GM20431 (cell line): ENCODE measurements around the gene RHOB.

ENCODE experiments used
- in situ Hi-C: fragments of 300-500 bp; cut with MseI, MboI; formaldehyde crosslinking; loops from one replicate; pipeline ENCODE4 v1.15.0; 2020; ENCODE audit warnings: low sequenced_read_pairs; ENCODE audit not compliant: unreplicated experiment

Gene RHOB

GRCh38 chr2:20435456-20435855, 11.4 kb upstream of the RHOB start:
- in situ Hi-C loops: loop anchor here (5.0 kb wide), 1 partner anchor 202 kb away; no protein-coding TSS in a partner anchor

- in situ Hi-C loops: loop anchor here (5.0 kb wide), 1 partner anchor 200 kb away; no protein-coding TSS in a partner anchor
Observed at GRCh38 chr2:20436716-20437470, 10.0 kb upstream of the RHOB start.

- in situ Hi-C loops: loop anchor here (5.0 kb wide), 1 partner anchor 199 kb away; no protein-coding TSS in a partner anchor
Observed at GRCh38 chr2:20438334-20439192, 8.3 kb upstream of the RHOB start.

- in situ Hi-C loops: loop anchor here (5.0 kb wide), 1 partner anchor 198 kb away; no protein-coding TSS in a partner anchor
Observed at GRCh38 chr2:20439193-20439475, 7.7 kb upstream of the RHOB start.

GRCh38 chr2:20439503-20439902, 7.4 kb upstream of the RHOB start:
- in situ Hi-C loops: loop anchor here (5.0 kb wide), 1 partner anchor 198 kb away; no protein-coding TSS in a partner anchor

GRCh38 chr2:20440001-20440560, 6.8 kb upstream of the RHOB start:
- in situ Hi-C loops: no loop called here

GRCh38 chr2:20443276-20443920, 3.5 kb upstream of the RHOB start:
- in situ Hi-C loops: no loop called here

- in situ Hi-C loops: no loop called here
Observed at GRCh38 chr2:20444101-20444992, 2.5 kb upstream of the RHOB start.

GRCh38 chr2:20444993-20445910, 1.6 kb upstream of the RHOB start:
- in situ Hi-C loops: no loop called here

- in situ Hi-C loops: no loop called here
Observed at GRCh38 chr2:20446255-20446916, 488 bp upstream of the RHOB start.

- in situ Hi-C loops: no loop called here
Observed at GRCh38 chr2:20447437-20448245, 767 bp downstream of the RHOB start.

GRCh38 chr2:20448246-20448976, 1.5 kb downstream of the RHOB start:
- in situ Hi-C loops: no loop called here

- in situ Hi-C loops: no loop called here
Observed at GRCh38 chr2:20448977-20449306, 2.1 kb downstream of the RHOB start.

GRCh38 chr2:20449501-20450200, 2.8 kb downstream of the RHOB start:
- in situ Hi-C loops: no loop called here

GRCh38 chr2:20450201-20450999, 3.5 kb downstream of the RHOB start:
- in situ Hi-C loops: no loop called here
